NCI-H460 (cell line): ENCODE data around the gene LARP6. TPM values are rescaled to one million over a fixed set of nuclear protein-coding genes. Genes with fewer than 3 reads are reported as not detected.
"Not testable (repeated sequence)": the region's sequence is repeated elsewhere in the genome, so short reads cannot be mapped to it uniquely, and the experiment has no call there.

ENCODE experiments used
- DNase-seq: peaks from one replicate; pipeline ENCODE4 v3.0.0-alpha.2; 2016; ENCODE audit warnings: low read depth; ENCODE audit errors: extremely low read depth
- total RNA-seq: library from RNA; depleted of rRNA; stranded (reverse); fragments of >200 nt; shearing (Covaris generic); gene quantifications from 2 replicates; pipeline ENCODE4 v1.2.3, GENCODE V29; 2014

LARP6 gene
- total RNA-seq, 1 experiment from 2014 or later = 66.0 TPM

DNA sequence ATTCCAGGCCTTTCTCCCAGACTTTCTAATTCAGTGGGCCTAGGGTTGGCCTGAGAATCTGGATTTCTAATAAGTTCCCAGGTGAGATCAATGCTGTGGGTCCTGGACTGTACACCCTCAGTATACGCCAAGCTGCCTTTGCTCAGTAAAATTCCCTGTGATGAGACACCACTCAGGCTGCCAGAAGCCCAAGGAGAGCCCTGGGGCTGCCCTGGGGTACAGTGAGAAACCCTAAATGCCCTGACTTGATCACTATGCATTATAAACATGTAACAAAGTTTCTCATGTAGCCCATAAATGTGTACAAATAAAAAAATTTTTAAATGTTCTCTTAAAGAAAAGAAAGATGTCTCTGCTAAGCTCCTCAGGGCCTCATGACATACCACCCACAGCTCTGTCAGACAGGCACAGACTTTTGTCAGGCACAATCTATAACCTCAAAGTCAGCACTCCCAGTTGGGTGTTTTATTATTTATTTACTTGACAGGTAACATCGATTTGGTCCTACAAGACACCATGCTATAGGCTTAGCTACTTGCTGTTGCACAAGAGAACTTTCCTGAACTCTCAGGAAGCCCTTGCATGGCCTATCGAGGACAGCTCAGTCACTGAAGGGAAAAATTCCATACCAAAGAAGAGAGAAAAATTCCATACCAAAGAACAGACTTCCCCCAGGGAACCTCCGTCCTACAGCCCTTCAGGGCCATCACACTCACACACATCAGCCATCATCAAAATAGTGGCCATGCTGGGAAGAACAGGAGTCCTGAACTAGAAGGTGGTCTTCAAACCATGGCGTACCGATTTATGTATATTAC is 22.7 kb downstream of the LARP6 start:
- DNase-seq = no peak

DNA sequence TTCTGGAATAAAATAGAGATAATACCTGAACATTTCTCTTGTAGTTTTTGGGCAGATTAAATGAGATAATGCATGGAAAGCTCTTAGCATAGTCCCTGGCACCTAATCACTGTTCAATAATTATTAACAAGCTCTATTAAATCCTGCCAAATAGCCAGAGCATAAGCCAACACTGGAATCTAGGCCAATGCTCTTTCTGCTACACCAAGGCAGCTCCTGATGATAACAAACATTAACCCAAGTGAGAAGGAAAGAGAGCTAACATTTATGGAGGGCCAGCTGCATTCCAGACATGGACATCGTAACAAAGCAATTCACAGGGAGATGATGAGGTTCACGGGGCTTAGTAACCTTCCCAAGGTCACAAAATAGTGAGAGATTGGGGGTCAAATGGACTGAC is 23.3 kb downstream of the LARP6 start:
- no peak for DNase-seq

DNA sequence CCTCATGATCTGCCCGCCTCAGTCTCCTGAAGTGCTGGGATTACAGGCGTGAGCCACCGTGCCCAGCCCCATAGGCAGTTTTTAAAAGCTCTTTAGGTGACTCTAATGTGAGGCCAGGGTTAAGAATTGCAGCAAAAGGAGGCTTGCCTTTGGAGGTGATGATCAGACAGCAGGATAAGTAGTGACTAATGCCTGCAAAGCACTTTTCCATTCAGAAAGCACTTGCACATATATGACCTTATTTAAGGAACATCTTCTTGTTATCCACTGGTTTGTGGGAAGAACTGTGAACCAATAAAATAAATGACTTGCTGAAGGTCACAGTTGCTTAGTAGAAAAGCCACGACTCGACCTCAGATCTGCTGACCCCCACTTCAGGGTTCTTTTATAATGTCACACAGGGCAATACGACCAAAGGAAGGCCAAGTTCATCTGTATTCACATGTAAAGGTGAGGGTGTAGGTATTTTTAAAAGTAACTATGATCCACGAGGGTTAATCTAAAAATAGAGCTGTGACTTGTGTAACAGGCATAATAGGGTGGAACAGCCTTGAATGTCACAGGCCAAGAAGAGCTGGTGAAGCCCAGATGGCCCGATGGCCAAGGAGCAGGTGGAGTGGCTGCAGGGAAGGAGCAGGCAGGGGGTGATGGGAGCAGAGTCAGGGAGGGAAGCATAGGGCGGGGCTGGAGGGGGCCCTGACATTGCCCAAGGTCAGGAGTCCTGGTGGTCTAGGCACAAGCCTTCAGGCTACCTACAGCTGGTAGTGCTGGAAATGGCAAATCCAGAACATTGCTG is 24.4 kb downstream of the LARP6 start:
- no peak for DNase-seq

GRCh38 chr15:70827721-70828120 is 26.2 kb downstream of the LARP6 start:
- DNase-seq = no peak

GRCh38 chr15:70826634-70827033 is 27.3 kb downstream of the LARP6 start:
- DNase-seq = peak; percentile 81

DNA sequence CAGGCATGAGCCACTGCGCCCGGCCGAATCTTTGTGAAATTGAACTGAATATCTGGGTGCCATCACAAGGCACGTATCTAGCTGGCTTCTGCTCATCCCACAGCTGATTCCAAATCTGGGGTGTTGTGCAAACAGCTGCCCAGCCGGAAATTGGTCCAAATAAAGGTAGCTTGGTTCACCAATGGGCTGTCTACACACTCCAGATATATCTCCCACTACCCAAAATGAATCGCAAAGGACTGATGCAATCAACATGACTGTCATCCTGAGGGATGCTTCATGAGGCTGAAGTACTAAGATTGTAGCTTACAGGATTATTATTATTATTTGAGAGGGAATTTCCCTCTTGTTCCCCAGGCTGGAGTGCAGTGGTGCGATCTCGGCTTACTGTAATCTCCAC is 28.1 kb downstream of the LARP6 start:
- DNase-seq = no peak

GRCh38 chr15:70823196-70823595 is 30.8 kb downstream of the LARP6 start:
- no peak for DNase-seq

DNA sequence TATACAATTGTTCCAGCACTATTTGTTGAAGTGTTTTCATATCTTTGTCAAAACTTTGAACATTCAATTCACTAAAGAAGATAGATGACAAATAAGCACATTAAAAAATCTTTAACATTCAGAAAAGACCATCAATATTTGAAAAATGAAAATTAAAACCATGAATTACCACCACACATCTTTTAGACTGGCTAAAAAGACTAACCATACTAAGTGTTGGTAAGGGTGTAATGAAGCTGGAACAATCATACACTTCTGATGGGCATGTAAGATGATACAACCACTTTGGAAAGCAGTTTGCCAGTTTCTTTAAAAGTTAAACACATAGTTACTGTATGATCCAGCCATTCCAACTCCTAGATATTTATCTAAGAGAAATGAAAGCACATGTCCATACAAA is 33.7 kb downstream of the LARP6 start:
- no peak for DNase-seq

DNA sequence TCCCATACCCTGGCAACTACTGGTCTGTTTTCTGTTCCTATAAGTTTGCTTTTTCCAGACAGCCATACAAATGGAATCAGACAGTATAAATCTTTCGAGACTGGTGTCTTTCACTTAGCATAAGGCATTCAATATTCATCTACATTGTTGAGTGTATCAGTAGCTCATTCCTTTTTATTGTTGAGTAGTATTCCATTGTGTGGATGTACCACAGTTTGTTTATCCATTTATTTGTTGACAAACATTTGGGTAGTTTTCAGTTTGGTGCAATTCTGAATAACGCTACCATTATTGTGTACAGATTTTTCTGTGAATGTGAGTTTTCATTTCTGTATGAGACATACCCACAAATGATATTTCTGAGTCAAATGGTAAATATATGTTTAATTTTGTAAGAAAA is 35.4 kb downstream of the LARP6 start:
- no peak for DNase-seq

DNA sequence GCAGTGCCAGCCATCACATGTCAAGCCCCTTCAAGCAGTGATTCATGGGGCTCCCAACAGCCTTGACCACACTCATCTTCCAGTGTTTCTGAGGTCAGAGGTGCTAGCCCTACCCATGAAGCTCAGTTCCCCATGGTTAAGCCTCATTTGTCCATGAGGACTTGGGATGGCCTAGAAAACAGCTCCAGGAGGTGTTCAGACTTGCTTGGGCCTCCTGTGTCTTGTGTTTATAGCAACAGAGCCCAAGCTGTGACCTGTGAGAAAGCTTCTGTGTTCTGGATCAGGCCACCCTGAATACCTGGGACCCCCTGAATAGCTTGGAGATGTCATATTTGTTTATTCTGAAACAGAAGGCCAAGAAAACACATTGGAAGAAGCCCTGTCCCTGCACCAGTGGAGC is 36.7 kb downstream of the LARP6 start:
- DNase-seq = no peak

DNA sequence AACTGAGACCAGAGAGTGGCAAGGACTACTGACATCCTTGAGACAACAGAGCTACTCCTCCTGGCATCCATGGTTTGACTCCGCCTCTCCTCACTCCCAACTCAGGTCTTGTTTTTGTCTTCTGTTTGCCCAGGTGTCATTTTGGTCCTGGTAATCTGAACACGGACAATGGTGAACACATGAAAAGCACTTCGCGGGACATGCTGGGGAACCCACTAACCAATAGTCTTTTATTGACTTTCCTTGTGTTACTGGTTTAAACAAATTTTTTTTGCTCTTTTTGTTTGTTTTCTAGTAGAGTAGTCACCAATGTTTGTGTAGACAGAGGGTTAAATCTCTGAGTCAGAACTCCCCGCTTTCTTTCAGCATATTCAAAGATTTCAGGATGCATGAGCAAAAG is 38.4 kb downstream of the LARP6 start:
- DNase-seq = no peak

DNA sequence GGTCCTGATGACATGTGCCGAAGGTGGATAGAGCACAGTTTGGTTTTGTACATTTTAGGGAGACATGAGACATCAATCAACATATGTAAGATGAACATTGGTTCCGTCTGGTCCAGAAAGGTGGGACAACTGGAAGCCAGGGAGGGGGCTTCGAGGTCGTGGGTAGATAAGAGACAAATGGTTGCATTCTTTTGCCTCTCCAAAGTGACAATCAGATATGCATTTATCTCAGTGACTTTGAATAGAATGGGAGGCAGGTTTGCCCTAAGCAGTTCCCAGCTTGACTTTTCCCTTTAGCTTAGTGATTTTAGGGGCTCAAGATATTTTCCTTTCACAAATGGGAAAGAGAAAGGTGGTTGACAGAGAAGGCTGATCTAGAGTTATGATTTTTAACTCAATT is 38.9 kb downstream of the LARP6 start:
- not testable (repeated sequence) for DNase-seq

GRCh38 chr15:70812827-70813364 is 41.1 kb downstream of the LARP6 start:
- no peak for DNase-seq

DNA sequence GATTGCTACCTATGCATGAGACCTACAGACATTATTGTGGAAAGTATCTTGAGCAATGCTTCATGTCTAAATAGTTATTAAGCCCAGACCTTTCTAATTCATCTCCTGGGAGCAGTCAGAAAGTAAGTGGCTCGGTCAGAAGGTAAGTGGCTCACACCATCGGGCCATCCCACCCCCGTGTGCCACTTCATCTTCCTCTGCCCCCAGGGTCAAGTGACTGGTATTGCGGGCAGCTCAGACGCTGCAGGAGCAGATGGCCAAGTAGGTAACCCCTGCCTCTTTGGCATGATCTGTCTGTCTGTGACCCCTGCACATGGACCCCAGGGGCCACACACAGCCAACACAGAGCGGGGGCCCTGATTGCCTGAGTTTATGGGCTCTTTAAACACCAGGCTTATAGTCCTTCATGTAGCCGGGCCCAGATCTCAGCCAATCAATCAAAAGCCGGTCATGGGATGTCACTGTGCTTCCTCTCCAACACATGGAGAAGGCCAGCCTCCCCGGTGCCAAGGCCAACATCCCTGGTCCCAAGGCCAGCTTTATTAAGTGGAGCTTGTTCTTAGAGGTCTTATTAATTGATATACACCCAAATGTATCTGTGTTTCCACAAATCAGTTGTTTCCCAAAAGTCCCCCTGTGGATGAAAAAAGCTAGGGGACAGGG is 42.9 kb downstream of the LARP6 start:
- no peak for DNase-seq

- no peak for DNase-seq
Observed at GRCh38 chr15:70806992-70807712, 46.8 kb downstream of the LARP6 start.

- DNase-seq = not testable (repeated sequence)
Observed at GRCh38 chr15:70804388-70804787, 49.6 kb downstream of the LARP6 start.

GRCh38 chr15:70802629-70803028 is 51.3 kb downstream of the LARP6 start:
- no peak for DNase-seq

GRCh38 chr15:70801109-70801508 is 52.8 kb downstream of the LARP6 start:
- DNase-seq = no peak

- DNase-seq = no peak
Observed at GRCh38 chr15:70799667-70800450, 54.1 kb downstream of the LARP6 start.

- no peak for DNase-seq
Observed at GRCh38 chr15:70797464-70797863, 56.5 kb downstream of the LARP6 start.
